ENCODE data around the gene RBP5.

The RBP5 gene

GRCh38 chr12:7076493-7076892 is 52.2 kb downstream of the RBP5 start (continued):
- TF ChIP-seq ZNF292 (tag by site-specific recombination; IDR thresholded peaks at IDR 0.05; ENCODE audit: borderline replicate concordance, low read depth), result no peak
- no peak for TF ChIP-seq ZNF157 (tag by site-specific recombination; IDR thresholded peaks at IDR 0.05)
- TF ChIP-seq ZBTB49 (tag by site-specific recombination; IDR thresholded peaks at IDR 0.05; ENCODE audit: low read depth), result no peak
- TF ChIP-seq ZNF335 (tag by site-specific recombination; conservative IDR thresholded peaks at IDR 0.05), result no peak
- no peak for TF ChIP-seq HOXD13 (CRISPR knock-in tag; IDR thresholded peaks at IDR 0.05; ENCODE audit: borderline replicate concordance)
- TF ChIP-seq HOXA7 (CRISPR knock-in tag; IDR thresholded peaks at IDR 0.05; ENCODE audit: borderline replicate concordance), result no peak
- no peak for TF ChIP-seq ZNF626 (tag by site-specific recombination; IDR thresholded peaks at IDR 0.05)
- TF ChIP-seq ZNF501 (tag by site-specific recombination; IDR thresholded peaks at IDR 0.05), result no peak

- Histone ChIP-seq H3K27ac (ENCODE audit: extremely low read depth, low read depth, low read length) (no peak overlapping the region), H3K4me1 (ENCODE audit: control insufficient read depth, insufficient read depth, low read length) (no peaks in the 10 kb centered on the region), H3K9me3 (ENCODE audit: control insufficient read depth, insufficient read depth, low read depth, low read length) (no peaks in the 10 kb centered on the region), H3K4me3 (ENCODE audit: low read depth, low read length) (no peak overlapping the region), H3K36me3 (ENCODE audit: control insufficient read depth in 2 of 2, insufficient read depth in 1 of 2, low read length in 2 of 2) (no peaks in the 10 kb centered on the region)
- TF ChIP-seq ZNF404 (tag by site-specific recombination; IDR thresholded peaks at IDR 0.05), result no peak
- TF ChIP-seq ZNF341 (tag by site-specific recombination; IDR thresholded peaks at IDR 0.05; ENCODE audit: low read depth), result no peak
- TF ChIP-seq ZBTB44 (tag by site-specific recombination; IDR thresholded peaks at IDR 0.05), result no peak
- TF ChIP-seq BCL6B (tag by site-specific recombination; IDR thresholded peaks at IDR 0.05), result no peak
- no peak for TF ChIP-seq ZBTB11 (tag by site-specific recombination; conservative IDR thresholded peaks at IDR 0.05; ENCODE audit: low read depth)
- no peak for TF ChIP-seq RBAK (tag by site-specific recombination; IDR thresholded peaks at IDR 0.05)
- no peak for TF ChIP-seq ZNF558 (tag by site-specific recombination; IDR thresholded peaks at IDR 0.05)
- TF ChIP-seq ZNF2 (tag by site-specific recombination; IDR thresholded peaks at IDR 0.05), result no peak
- TF ChIP-seq ZNF266 (tag by site-specific recombination; IDR thresholded peaks at IDR 0.05; ENCODE audit: low read depth), result no peak
- TF ChIP-seq ZBTB21 (tag by site-specific recombination; IDR thresholded peaks at IDR 0.05), result no peak
- TF ChIP-seq KLF7 (tag by site-specific recombination; IDR thresholded peaks at IDR 0.05; ENCODE audit: borderline replicate concordance), result no peak
- TF ChIP-seq ZNF501 (tag by site-specific recombination; IDR thresholded peaks at IDR 0.05), result no peak
- TF ChIP-seq TCF7L2 (IDR thresholded peaks at IDR 0.05; ENCODE audit: borderline replicate concordance, low read depth, low read length), result no peak
- TF ChIP-seq ZBTB48 (tag by site-specific recombination; IDR thresholded peaks at IDR 0.05), result no peak
- ChIA-PET POLR2A (no interaction called here), CTCF (interaction anchor here (0.5 to 0.8 kb wide), 2 partner anchors 11 to 37 kb away, joined by 3 read pairs; no protein-coding TSS in a partner anchor)
Observed at GRCh38 chr12:7075939-7076338, 52.8 kb downstream of the RBP5 start.
